Endothelial cell of umbilical vein (primary cell): ENCODE measurements around the gene RAD51B. TPM values are rescaled to one million over a fixed set of nuclear protein-coding genes. Genes with fewer than 3 reads are reported as not detected.

ENCODE experiments used
- BruUV-seq: library from RNA; stranded (reverse); fragments of 400-500 nt; replicated peaks from 2 replicates; lab custom pipeline; 2021; lab: Mats Ljungman, UMichigan
- CTCF ChIA-PET: fragments of 300-600, 350-600 bp; sonication (Branson Sonifier 250); formaldehyde crosslinking; loops from one replicate; lab custom pipeline; 2021; ENCODE audit warnings: antibody characterized with exemption, inconsistent platforms; lab: Charles Lee
- POLR2A ChIA-PET: fragments of 300-600, 350-600 bp; sonication (Branson Sonifier 250); formaldehyde crosslinking; loops from one replicate; lab custom pipeline; 2021; ENCODE audit warnings: antibody characterized with exemption, inconsistent platforms; lab: Charles Lee
- DNase-seq: peaks from one replicate; pipeline ENCODE4 v3.0.0-alpha.2; 2011; ENCODE audit warnings: low read depth, low spot score
- FAIRE-seq: peaks from 2 replicates; lab custom pipeline; 2011; peaks lifted over from hg19 to GRCh38; lab: Jason Lieb, UNC
- H2AFZ ChIP-seq: 2 replicates; pipeline ENCODE4 v1.6.0; 2012; ENCODE audit warnings: low read depth, low read length, control low read depth, inconsistent platforms
- H3K27ac ChIP-seq: 2 replicates; pipeline ENCODE4 v1.5.1; 2011; ENCODE audit warnings: low read depth, mild to moderate bottlenecking, control low read depth, low read length, moderate library complexity; ENCODE audit not compliant: insufficient read depth
- H3K27me3 ChIP-seq, 2 experiments: 2 replicates each; pipeline versions ENCODE4 v1.6.0 to v1.6.1; 2011; ENCODE audit warnings: low read length in 2 of 2, mixed read lengths in 1 of 2; ENCODE audit not compliant: control insufficient read depth in 2 of 2, insufficient read depth in 2 of 2
- H3K36me3 ChIP-seq, 2 experiments: 2 replicates in 1 of 2; 3 replicates in 1 of 2; pipeline ENCODE4 v1.5.1; 2011; ENCODE audit warnings: low read length in 2 of 2, mild to moderate bottlenecking in 1 of 2, moderate library complexity in 1 of 2; ENCODE audit not compliant: control insufficient read depth in 2 of 2, insufficient read depth in 2 of 2; ENCODE audit errors: extremely low read depth in 1 of 2
- H3K4me1 ChIP-seq: 3 replicates; pipeline ENCODE4 v1.5.1; 2011; ENCODE audit warnings: mild to moderate bottlenecking, low read length; ENCODE audit not compliant: control insufficient read depth, insufficient read depth; ENCODE audit errors: extremely low read depth
- H3K4me2 ChIP-seq: 2 replicates; pipeline ENCODE4 v1.6.1; 2011; ENCODE audit warnings: low read length, control low read depth, mixed read lengths; ENCODE audit not compliant: insufficient read depth
- H3K4me3 ChIP-seq, 3 experiments: fragments of 200-600 bp in 1 of 3; sonication (generic), shearing (Covaris generic) in 1 of 3; replicated peaks in 1 of 3; 2 replicates each; pipeline ENCODE4 v1.5.1; 2011 to 2016; ENCODE audit warnings: control low read depth in 3 of 3, low read length in 3 of 3, mild to moderate bottlenecking in 2 of 3, inconsistent platforms in 1 of 3, low read depth in 1 of 3, moderate library complexity in 1 of 3; ENCODE audit not compliant: insufficient read depth in 1 of 3
- H3K79me2 ChIP-seq: 2 replicates; pipeline ENCODE4 v1.6.0; 2012; ENCODE audit warnings: low read length, inconsistent platforms; ENCODE audit not compliant: control insufficient read depth, insufficient read depth
- H3K9ac ChIP-seq: replicated peaks from 2 replicates; pipeline ENCODE3; 2011; ENCODE audit warnings: low read length, control low read depth; ENCODE audit not compliant: insufficient read depth; ENCODE audit errors: extremely low read depth
- H3K9me1 ChIP-seq: replicated peaks from 3 replicates; pipeline ENCODE4 v1.6.0; 2011; ENCODE audit warnings: mild to moderate bottlenecking, low read length; ENCODE audit not compliant: control insufficient read depth, insufficient read depth; ENCODE audit errors: extremely low read depth
- H3K9me3 ChIP-seq: replicated peaks from 2 replicates; pipeline ENCODE4 v1.5.1; 2012; ENCODE audit warnings: low read length, inconsistent platforms; ENCODE audit not compliant: control insufficient read depth, insufficient read depth
- H4K20me1 ChIP-seq: replicated peaks from 2 replicates; pipeline ENCODE3; 2011; ENCODE audit warnings: mild to moderate bottlenecking, low read length; ENCODE audit not compliant: control insufficient read depth, insufficient read depth; ENCODE audit errors: extremely low read depth
- FOS ChIP-seq: IDR thresholded peaks from 2 replicates; pipeline ENCODE4 v1.6.1; 2011; ENCODE audit warnings: mild to moderate bottlenecking, low read length, moderate library complexity, borderline replicate concordance; ENCODE audit not compliant: insufficient read depth
- GATA2 ChIP-seq: IDR thresholded peaks from 2 replicates; pipeline ENCODE4 v1.7.0; 2011; ENCODE audit warnings: low read depth, mild to moderate bottlenecking, moderate library complexity, mixed read lengths, low read length; ENCODE audit not compliant: insufficient read length, insufficient read depth
- JUN ChIP-seq: IDR thresholded peaks from 2 replicates; pipeline ENCODE4 v1.6.1; 2011; ENCODE audit warnings: borderline replicate concordance, low read depth; ENCODE audit not compliant: insufficient read length, insufficient read depth
- MAX ChIP-seq: IDR thresholded peaks from 2 replicates; pipeline ENCODE4 v1.6.1; 2011; ENCODE audit not compliant: insufficient read depth, insufficient read length
- MYC ChIP-seq: IDR thresholded peaks from one replicate; pipeline ENCODE4 v1.6.1; 2011; ENCODE audit warnings: mild to moderate bottlenecking, low read depth, low read length
- POLR2A ChIP-seq: IDR thresholded peaks from 2 replicates; pipeline ENCODE4 v1.6.1; 2012; ENCODE audit warnings: low read depth, mild to moderate bottlenecking, control low read depth, low read length
- POLR2AphosphoS5 ChIP-seq: IDR thresholded peaks from 2 replicates; pipeline ENCODE4 v1.6.1; 2012; ENCODE audit warnings: low read depth, mild to moderate bottlenecking, control low read depth, low read length, moderate library complexity; ENCODE audit not compliant: insufficient read depth
- dilution Hi-C: fragments of 300-500 bp; cut with MboI; formaldehyde crosslinking; loops from one replicate; pipeline ENCODE4 v1.15.0; 2019; ENCODE audit warnings: low sequenced_read_pairs; ENCODE audit not compliant: extremely low pct_ligation_motif_present
- intact Hi-C: fragments of 100-400 bp; cut with micrococcal nuclease; formaldehyde crosslinking; loops from one replicate; pipeline ENCODE4 v1.10.0; 2022
- polyA plus RNA-seq, 4 experiments: library from polyadenylated mRNA; depleted of rRNA in 3 of 4; stranded (reverse) in 3 of 4; unstranded in 1 of 4; fragments of >200 nt; gene quantifications; 2 replicates each; pipeline versions ENCODE4 v1.2.1 to v1.2.3, GENCODE V29; 2011 to 2012; ENCODE audit warnings: missing spikeins in 1 of 4
- total RNA-seq: library from RNA; stranded (reverse); gene quantifications from 2 replicates; pipeline ENCODE4 v1.2.3, GENCODE V29; 2021
- TF ChIP-seq, protein P1 (sequence below), 2 donors: IDR thresholded peaks; 1 replicate in 1 of 2; 2 replicates in 1 of 2; pipeline ENCODE4 v1.5.1; 2011; ENCODE audit warnings: low read length in 2 of 2, mild to moderate bottlenecking in 2 of 2, moderate library complexity in 2 of 2, control low read depth in 1 of 2, inconsistent platforms in 1 of 2, low read depth in 1 of 2; ENCODE audit not compliant: insufficient read depth in 1 of 2; ENCODE audit errors: extremely low read depth in 1 of 2

The RAD51B gene
- total and polyA plus RNA-seq, 2 donors (not counting 3 experiments of a cell fraction or from before 2014, with no cell fraction given): 3.9 to 19.0 TPM

- Histone ChIP-seq H3K27me3 (no peaks in the 10 kb centered on the region), H3K4me2 (peak overlapping the region; percentile 9), H3K4me3 (no peak overlapping the region), H2AFZ (no peak overlapping the region), H3K79me2 (no peaks in the 10 kb centered on the region), H3K9me1 (no peaks in the 10 kb centered on the region), H3K9me3 (no peaks in the 10 kb centered on the region), H3K4me1 (peaks cover 40% of the 10 kb centered on the region), H3K27ac (peak overlapping the region; percentile 77), H3K36me3 (no peaks in the 10 kb centered on the region), H3K9ac (peak overlapping the region; percentile 20), H4K20me1 (no peaks in the 10 kb centered on the region)
- ChIA-PET CTCF (interaction anchor here (1.9 kb wide), 1 partner anchor 240 kb away, joined by 4 read pairs; no protein-coding TSS in a partner anchor), POLR2A (interaction anchor here (1.3 to 2.5 kb wide), 2 partner anchors 215 to 216 kb away, joined by 3 to 8 read pairs; partner anchors contain the start of gene ZFP36L1)
- TF ChIP-seq FOS (peak; percentile 74), GATA2 (peak; percentile 93), POLR2A (peak; percentile 46), MYC (no peak), MAX (no peak), POLR2AphosphoS5 (peak; percentile 20), JUN (peak; percentile 81)
- TF ChIP-seq, protein P1, sequence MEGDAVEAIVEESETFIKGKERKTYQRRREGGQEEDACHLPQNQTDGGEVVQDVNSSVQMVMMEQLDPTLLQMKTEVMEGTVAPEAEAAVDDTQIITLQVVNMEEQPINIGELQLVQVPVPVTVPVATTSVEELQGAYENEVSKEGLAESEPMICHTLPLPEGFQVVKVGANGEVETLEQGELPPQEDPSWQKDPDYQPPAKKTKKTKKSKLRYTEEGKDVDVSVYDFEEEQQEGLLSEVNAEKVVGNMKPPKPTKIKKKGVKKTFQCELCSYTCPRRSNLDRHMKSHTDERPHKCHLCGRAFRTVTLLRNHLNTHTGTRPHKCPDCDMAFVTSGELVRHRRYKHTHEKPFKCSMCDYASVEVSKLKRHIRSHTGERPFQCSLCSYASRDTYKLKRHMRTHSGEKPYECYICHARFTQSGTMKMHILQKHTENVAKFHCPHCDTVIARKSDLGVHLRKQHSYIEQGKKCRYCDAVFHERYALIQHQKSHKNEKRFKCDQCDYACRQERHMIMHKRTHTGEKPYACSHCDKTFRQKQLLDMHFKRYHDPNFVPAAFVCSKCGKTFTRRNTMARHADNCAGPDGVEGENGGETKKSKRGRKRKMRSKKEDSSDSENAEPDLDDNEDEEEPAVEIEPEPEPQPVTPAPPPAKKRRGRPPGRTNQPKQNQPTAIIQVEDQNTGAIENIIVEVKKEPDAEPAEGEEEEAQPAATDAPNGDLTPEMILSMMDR (IDR thresholded peaks at IDR 0.05; ENCODE audit: extremely low read depth in 1 of 2, insufficient read depth in 1 of 2, low read depth in 1 of 2, low read length in 2 of 2): no peak
- dilution Hi-C loops: no loop called here
- FAIRE-seq (peak; percentile 87), DNase-seq (peak; percentile 62)
- intact Hi-C loops: loop anchor here (1.0 to 10.0 kb wide), 10 partner anchors 22 to 632 kb away; no protein-coding TSS in a partner anchor
- no TSS peak for BruUV-seq
Measured at GRCh38 chr14:68576496-68577244, 757.1 kb downstream of the RAD51B start.
